ENCODE measurements around the gene VPS33A.

DNA sequence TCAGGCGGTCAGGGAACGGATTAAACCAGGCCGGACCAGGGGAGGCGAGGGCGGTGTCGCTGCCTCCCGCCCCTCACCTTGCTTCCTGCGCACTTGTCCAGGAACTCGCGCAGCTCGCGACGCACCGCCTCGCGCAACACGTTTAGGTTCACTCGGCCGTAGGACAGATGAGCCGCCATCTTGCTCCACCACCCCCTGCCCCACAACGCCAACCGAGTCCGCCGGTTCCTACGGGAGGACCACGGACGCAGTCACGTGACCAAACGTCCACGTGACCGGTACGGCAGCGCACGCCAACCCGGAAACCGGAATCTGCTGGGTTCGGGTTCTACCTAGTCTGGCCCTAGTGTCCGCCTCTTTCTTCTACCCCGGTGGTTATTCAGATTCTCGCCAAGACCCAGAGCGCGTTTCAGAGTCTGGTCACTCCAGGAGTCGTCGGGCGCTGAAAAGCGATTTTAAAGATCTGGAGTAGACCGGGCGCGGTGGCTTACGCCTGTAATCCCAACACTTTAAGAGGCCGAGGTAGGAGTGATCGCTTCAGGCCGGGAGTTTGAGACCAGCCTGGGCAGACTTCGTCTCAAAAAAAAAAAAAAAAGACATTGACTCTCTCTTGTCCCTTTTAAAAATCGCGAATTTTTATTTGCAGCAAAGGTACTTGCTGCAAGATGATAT lies at the start of gene VPS33A:
- TF ChIP-seq POLR2A (IDR thresholded peaks at IDR 0.05), result peak; percentile 52 to 57
- TF ChIP-seq, protein P1, sequence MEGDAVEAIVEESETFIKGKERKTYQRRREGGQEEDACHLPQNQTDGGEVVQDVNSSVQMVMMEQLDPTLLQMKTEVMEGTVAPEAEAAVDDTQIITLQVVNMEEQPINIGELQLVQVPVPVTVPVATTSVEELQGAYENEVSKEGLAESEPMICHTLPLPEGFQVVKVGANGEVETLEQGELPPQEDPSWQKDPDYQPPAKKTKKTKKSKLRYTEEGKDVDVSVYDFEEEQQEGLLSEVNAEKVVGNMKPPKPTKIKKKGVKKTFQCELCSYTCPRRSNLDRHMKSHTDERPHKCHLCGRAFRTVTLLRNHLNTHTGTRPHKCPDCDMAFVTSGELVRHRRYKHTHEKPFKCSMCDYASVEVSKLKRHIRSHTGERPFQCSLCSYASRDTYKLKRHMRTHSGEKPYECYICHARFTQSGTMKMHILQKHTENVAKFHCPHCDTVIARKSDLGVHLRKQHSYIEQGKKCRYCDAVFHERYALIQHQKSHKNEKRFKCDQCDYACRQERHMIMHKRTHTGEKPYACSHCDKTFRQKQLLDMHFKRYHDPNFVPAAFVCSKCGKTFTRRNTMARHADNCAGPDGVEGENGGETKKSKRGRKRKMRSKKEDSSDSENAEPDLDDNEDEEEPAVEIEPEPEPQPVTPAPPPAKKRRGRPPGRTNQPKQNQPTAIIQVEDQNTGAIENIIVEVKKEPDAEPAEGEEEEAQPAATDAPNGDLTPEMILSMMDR (IDR thresholded peaks at IDR 0.05 in 4 of 5, conservative IDR thresholded peaks at IDR 0.05 in 1 of 5), result peak in 2 of 5 experiments; percentile 53 to 58
